SH-SY5Y (cell line): Measurements from ENCODE around the gene DYNLRB1.

Source experiments
- GATA2 ChIP-seq: IDR thresholded peaks from 2 replicates; pipeline ENCODE4 v1.6.1; 2011; ENCODE audit warnings: mild to moderate bottlenecking, low read depth, low read length
- GATA3 ChIP-seq: IDR thresholded peaks from 2 replicates; pipeline ENCODE4 v1.6.1; 2011; ENCODE audit warnings: low read depth, mild to moderate bottlenecking, low read length, moderate library complexity

DNA sequence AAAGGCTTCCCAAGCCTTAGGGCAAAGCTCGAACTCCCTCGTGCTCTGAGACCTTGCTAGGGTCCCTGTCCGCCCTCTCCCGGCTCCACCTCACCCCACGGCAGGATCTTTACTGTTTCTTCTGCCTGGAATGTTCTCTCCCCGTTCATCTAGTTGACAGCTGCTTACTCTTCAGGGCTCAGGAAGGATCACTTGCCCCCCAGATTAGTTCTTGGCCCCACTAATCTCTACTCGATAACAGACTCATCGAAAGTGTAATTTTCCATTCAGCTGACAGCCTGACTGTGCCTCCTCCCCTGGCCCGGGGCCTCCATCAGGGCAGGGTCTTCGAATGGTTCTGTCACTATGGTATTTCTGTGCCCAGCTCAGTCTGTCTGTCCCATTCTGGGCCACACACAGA, 45.4 kb downstream of the DYNLRB1 start:
- no peak for TF ChIP-seq GATA2
- TF ChIP-seq GATA3: no peak
